Amniotic stem cell (primary cell): Measurements from ENCODE around the gene SKAP2.

Experiments
- DNase-seq: peaks from one replicate; lab custom pipeline; 2025; lab: John Stamatoyannopoulos, UW

SKAP2 gene

DNA sequence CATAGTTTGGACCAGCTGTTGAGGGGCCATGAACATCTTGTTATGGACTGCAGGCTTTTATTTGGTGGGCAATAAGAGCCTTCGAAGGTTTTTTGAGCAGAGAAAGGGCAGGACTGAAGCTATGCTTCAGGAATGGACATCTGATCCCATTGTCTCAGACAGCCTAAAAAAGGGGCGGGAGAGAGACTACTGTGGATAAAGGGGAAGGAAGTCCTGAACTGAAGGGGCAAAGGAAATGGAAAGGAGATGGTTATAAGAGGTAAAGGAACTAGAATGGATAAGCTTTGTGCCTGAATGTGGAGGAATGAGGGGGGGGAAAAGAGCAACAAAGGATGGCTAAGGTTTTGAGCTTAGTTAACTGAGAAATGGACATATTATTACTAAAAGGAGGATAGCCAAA, 172.5 kb downstream of the SKAP2 start:
- no peak for DNase-seq

DNA sequence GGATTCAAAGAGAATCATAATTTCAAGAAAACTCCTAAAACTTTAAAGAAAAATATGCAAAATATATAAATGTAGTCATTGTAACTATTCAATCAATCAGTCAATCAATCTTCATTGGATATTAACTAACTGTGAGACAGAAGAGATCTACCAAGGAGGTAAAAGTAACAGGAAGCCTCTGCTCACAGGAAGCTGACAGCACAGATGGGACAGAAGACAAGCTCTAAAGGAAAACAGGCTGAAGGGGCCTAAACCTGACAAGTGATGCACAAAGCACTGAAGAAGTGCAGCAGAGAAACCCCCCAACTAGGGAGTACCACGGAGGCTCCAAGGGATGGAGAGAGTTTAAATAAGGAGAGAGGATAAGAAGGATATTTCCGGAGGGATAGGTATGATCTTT, 173.0 kb downstream of the SKAP2 start:
- no peak for DNase-seq

- DNase-seq, result no peak
These were observed 174.1 kb downstream of the SKAP2 start for GRCh38 chr7:26690135-26690805.

DNA sequence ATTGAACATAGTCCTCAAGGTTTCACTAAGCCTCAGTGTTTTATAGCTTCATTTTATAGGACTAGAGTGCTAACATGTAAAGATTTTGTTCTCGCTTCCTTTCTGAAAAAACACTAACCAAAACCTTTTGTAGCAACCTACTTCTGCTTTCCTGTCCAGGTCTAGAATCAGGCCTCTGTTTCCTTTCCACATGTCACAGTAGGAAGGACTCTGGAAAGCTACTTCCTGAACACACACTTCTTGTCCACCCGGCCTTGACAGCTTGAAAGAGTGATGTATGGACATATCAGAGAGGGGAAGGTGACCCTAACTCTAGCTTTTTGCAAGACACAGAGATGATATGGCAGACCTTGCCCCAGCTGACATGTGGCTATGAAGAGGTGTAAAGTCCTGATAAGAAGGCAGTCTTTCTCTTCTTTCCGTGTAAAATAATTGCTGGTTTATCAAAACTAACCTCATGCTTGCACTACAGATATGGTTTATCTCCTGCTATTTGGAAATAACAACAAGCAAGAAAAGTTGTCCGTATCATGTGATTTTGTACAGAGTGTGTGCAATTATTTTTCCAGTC, 175.4 kb downstream of the SKAP2 start:
- no peak for DNase-seq

DNA sequence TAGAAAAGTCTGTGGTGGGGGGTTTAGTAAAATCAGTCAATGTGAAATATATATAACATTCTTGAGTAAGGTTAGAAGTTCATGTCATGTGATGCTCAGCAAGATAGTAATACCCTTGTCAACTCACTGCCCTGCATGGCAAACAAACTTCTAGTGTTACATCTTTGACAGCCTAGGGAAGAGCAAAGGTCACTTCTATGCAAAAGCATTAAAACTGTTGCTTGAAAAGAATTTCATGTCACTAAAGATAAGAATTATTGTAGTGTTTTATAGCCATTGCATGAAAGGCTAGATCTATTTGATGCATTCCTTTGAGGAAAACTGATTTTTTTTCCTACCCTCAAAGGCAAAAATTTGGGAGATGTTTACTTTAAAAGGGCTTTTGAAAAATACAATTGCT, 176.0 kb downstream of the SKAP2 start:
- no peak for DNase-seq

DNA sequence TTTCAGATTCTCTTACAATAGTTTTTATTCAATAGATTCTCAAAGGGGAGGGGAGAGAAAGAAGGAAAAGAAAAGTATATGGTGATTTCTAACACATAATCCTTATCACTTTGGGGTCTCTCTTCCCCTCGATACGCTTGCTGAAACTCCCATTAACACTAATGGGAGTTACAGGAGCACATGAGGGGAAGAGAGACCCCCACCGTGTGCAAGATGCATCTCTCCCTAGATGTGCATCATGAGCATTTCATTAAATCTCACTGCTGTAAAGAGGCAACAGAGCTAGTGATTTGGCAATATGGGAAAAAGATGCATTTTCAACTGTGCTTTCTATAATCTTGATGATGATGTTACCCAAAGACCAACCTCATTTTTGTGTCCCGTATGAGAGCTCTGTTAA, 177.4 kb downstream of the SKAP2 start:
- no peak for DNase-seq

DNA sequence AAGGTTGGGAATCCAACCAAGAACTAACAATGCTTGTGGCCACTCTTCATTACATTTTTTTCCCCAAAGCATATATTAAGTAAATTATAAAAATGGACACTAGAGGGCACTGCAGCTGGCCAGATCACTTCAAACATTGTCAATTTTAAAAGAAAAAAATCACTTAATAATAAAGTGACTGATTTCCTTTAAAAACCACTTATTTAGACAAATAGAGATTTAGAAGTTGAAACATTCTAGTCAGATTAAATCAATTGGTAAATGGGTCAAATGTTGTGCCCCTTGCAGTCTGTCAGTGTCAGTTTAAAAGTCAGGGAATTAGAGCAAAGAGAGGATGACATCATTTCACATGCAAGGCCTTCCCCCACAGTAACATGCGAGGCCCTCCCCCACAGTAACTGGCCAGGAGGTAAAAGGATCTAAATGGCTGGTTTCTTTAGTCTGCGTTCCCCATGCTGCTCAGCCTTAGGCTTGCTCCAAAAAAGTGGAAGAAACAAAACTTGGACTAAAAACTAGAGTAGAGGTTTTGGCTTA, 177.9 kb downstream of the SKAP2 start:
- no peak for DNase-seq

- DNase-seq, result no peak
These were observed 178.8 kb downstream of the SKAP2 start for GRCh38 chr7:26685606-26686005.

- no peak for DNase-seq
These were observed 179.9 kb downstream of the SKAP2 start for GRCh38 chr7:26684447-26684846.

DNA sequence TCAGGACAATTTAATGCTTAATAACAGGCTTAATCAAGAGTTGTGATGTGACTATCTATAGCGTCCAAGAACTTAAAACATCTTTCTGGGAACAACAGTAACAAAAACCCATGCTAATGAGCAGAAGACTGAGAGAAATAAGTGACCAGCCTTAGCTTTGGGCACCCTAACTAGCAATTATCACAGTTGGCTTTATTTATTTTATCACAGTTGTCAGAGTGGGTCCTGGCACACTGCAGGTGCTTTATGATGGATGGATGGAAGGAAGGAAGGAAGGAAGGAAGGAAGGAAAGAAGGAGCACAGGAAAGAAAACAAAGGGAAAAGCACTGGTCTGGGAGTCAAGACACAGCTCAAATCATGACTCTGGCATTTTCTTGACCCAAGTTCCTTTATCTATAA, 181.1 kb downstream of the SKAP2 start:
- no peak for DNase-seq

GRCh38 chr7:26681819-26682418, 182.5 kb downstream of the SKAP2 start:
- DNase-seq, result no peak

- DNase-seq, result no peak
These were observed 183.8 kb downstream of the SKAP2 start for GRCh38 chr7:26680587-26680986.

DNA sequence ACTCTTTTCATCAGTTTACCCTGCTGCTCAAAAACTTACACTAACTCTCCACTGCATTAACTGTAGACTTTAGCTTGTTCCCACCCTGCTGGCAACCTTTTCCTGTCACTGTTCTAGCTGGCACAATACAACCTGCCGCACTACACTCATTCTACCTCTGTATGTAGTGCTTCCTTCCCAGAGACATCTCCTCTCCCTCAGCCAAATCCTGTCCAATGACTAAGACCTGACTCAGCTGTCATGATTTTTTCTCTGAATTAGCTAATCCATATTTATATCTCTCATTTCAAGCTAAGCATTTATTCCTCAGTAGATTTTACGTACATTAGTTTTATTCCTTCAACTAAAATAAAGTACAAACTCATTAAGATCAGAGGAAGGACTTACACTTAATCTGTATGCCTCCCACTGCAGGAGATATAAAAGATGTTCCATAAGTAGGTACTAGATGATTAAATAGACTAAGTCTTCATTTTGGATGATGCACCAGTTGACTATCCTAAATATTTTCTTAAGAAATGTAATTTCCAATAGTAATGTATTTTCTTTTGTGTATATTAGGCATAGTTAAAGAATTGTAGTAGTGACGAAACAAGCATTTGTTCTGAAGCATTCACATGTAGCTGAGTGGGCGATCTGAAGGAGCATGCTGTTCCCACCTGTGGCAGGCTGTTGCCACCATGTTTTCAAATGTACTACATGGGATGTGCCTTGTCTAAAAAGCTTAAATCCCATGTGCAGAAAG, 189.1 kb downstream of the SKAP2 start:
- no peak for DNase-seq

DNA sequence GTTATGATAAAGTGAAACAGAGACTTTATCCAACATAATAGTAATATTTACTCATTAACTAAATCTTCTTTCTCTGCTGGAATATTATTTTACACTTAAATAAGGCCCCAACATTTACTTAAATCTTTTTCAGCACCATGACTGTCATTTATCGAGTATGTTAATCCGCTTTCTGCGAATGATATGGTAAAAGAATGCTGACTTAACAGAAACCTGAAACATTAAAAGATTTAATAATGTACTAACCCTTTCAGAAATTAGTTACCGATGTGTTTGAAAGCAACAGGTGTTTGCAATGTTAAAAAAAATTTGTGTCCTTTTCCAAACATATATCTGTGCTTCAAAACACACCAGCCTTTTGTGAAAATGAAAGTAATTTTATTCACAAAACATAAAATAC, 190.5 kb downstream of the SKAP2 start:
- no peak for DNase-seq

GRCh38 chr7:26673271-26673670, 191.1 kb downstream of the SKAP2 start:
- no peak for DNase-seq

DNA sequence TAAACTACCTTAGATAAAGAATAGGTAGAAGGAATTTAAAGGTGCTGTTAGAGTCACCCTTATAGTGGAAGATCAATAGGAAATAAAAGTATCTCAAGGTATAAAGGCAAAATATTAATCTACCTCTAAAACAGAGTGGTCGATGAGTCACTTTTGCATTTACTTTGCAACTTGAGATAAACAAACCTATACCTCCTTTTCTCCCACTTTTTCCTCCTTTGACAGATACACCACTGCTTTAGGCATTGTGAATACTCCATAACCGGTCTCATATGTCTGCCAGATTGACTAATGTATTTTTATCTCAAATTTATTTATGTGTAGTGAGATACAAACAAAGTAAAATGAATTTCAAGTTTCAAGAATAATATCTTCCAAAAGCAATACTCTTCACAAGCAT, 193.5 kb downstream of the SKAP2 start:
- DNase-seq, result no peak

- no peak for DNase-seq
These were observed 194.1 kb downstream of the SKAP2 start for GRCh38 chr7:26670290-26670689.

DNA sequence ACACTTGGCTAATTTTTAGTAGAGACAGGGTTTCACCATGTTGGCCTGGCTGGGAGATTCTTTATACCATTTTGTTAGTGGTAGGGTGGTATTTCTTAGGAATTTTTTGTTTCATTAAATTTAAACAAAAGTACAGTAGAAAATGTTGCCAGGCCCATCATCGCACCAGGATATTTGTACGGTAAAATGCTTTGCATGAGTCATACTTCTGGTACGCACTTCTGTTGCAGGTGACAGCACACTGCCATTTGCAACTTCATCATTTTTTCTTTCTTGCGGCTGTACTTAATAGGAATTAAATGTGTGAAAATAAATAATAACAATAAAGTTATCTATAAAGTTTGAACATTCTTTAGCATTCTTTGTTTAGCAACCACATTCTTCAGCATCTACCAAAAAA, 195.6 kb downstream of the SKAP2 start:
- no peak for DNase-seq

- DNase-seq, result peak; percentile 81
These were observed 196.8 kb downstream of the SKAP2 start for GRCh38 chr7:26667514-26668133.

- DNase-seq, result no peak
These were observed 199.5 kb downstream of the SKAP2 start for GRCh38 chr7:26664735-26665416.

DNA sequence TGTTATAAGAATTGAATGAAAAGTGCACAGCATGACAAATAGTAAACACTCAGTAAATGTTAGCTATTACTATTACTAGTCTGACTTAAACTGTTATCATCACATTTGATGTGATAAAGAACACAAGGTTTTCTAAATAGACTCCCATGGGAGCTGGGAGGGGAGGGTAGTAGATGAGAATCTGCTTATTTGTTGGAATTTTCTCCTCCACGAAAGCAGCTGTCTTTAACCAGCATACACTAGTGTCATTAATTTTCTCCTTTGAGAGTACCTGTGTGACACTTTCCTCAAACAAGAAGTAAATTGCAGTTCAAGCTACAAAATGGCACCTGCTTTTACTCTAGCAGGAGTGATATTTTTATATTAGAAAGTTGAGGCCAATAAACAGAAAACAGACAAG, 200.1 kb downstream of the SKAP2 start:
- no peak for DNase-seq

DNA sequence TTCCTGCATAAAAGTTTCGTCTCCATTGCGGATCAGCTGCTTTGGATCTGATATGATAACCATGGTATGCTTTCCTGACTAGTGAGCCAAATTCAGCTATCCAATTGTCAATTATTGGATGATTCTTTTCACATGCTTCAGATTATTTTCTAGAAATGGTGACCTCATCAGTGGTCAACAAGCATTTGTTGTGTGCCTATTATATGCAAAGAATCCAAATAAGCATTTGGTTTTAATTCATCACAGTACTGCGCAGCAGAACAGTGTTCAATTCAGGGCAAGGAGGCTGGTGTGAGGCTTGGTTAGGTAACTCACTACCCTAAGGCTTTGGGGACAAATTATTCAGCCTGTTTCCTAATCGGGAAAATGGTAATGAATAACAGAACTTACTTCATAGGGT, 200.5 kb downstream of the SKAP2 start:
- no peak for DNase-seq
